ENCODE data around the gene KCTD15.

The KCTD15 gene

DNA sequence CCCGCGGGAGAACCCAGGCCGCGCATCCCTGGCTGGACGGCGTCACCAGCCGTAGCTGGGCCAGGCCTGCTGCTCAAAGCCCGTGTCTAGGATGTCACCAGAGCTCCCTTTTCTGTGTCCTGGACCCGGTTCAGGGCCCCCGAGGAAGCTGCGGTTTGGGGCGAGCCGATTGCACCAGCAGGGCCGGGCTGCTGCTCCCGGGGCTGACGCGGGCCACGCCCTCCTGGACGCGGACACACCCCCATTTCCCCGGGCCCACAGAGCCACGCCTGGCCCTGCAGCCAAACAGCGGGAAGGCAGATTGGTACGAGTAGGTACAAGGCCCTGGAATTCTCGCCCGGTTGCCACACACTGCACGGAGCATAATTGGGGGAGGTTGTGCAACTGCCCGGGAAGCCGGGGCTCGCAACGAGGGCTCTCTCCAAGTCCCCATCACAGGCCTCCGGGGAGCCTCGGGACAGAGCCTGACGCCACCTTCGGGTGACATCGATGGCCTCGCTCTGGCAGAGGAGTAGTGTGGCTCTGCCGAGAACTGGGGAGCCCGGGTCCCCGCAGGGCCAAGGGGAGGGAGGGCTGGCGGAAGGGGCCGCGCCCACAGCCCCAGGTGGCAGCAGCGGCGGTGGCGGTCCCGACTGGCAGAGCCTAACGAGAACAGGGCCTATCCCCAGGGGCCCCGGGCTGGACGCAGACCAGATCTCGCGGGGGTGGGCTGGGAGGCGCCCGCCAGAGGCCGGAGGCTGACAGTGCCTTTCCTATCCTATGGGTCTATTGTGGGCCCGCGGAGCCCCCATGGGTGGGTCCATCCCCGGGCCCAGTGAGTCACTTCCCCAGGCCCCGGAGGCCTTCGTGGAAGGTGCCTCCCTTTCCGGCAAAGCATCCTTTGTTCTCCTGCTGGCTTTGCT, 23.5 kb downstream of the KCTD15 start:
- H3K27me3 ChIP-seq (ENCODE audit: low read depth, low read length), result no peaks in the 10 kb centered on the region
- H3K27ac ChIP-seq (ENCODE audit: low read length), result no peak overlapping the region
- no peaks in the 10 kb centered on the region for H3K9me3 ChIP-seq (ENCODE audit: control insufficient read depth in 1 of 2, low read length in 2 of 2)
- peaks cover 0 to 19% of the 10 kb centered on the region in 2 donors for H3K4me1 ChIP-seq (ENCODE audit: control insufficient read depth in 1 of 2, insufficient read depth in 2 of 2, low read length in 2 of 2)
- H3K4me3 ChIP-seq (ENCODE audit: low read depth in 1 of 2, low read length in 2 of 2), result peak overlapping the region; percentile 37 to 66
- H3K36me3 ChIP-seq (ENCODE audit: control insufficient read depth in 1 of 2, insufficient read depth in 2 of 2, low read length in 2 of 2), result no peaks in the 10 kb centered on the region

- H3K27ac ChIP-seq (ENCODE audit: low read length), result no peak overlapping the region
- H3K4me1 ChIP-seq (ENCODE audit: control insufficient read depth in 1 of 2, insufficient read depth in 2 of 2, low read length in 2 of 2), result peaks cover 0 to 19% of the 10 kb centered on the region in 2 donors
- H3K36me3 ChIP-seq (ENCODE audit: control insufficient read depth in 1 of 2, insufficient read depth in 2 of 2, low read length in 2 of 2), result no peaks in the 10 kb centered on the region
- H3K27me3 ChIP-seq (ENCODE audit: low read depth, low read length), result no peaks in the 10 kb centered on the region
- no peaks in the 10 kb centered on the region for H3K9me3 ChIP-seq (ENCODE audit: control insufficient read depth in 1 of 2, low read length in 2 of 2)
- no peak overlapping the region for H3K4me3 ChIP-seq (ENCODE audit: low read depth in 1 of 2, low read length in 2 of 2)
These were observed 25.2 kb downstream of the KCTD15 start for GRCh38 chr19:33821871-33822270.

DNA sequence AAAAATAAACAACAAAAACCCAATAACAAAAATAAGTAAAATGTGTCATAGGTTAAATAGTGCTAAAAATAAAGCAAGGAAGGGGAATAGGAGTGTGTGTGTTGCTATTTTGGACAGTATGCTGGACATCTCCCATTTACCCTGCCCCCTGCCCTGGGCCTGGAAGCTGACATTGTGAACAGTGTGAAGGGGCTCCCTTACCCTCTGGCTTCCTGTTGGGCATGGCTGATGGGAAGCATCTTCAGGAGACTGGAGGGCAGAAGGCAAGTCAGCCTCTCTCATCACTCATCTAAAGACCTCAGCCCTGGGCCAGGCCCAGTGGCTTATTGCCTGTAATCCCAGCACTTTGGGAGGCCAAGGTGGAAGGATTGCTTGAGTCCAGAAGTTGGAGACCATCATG, 26.7 kb downstream of the KCTD15 start:
- no peak overlapping the region for H3K27ac ChIP-seq (ENCODE audit: low read length)
- no peaks in the 10 kb centered on the region for H3K9me3 ChIP-seq (ENCODE audit: control insufficient read depth in 1 of 2, low read length in 2 of 2)
- H3K27me3 ChIP-seq (ENCODE audit: low read depth, low read length), result no peaks in the 10 kb centered on the region
- no peak overlapping the region for H3K4me3 ChIP-seq (ENCODE audit: low read depth in 1 of 2, low read length in 2 of 2)
- peaks cover 0 to 19% of the 10 kb centered on the region in 2 donors for H3K4me1 ChIP-seq (ENCODE audit: control insufficient read depth in 1 of 2, insufficient read depth in 2 of 2, low read length in 2 of 2)
- no peaks in the 10 kb centered on the region for H3K36me3 ChIP-seq (ENCODE audit: control insufficient read depth in 1 of 2, insufficient read depth in 2 of 2, low read length in 2 of 2)

GRCh38 chr19:33825556-33825955, 28.9 kb downstream of the KCTD15 start:
- no peaks in the 10 kb centered on the region for H3K27me3 ChIP-seq (ENCODE audit: low read depth, low read length)
- H3K36me3 ChIP-seq (ENCODE audit: control insufficient read depth in 1 of 2, insufficient read depth in 2 of 2, low read length in 2 of 2), result no peaks in the 10 kb centered on the region
- H3K4me1 ChIP-seq (ENCODE audit: control insufficient read depth in 1 of 2, insufficient read depth in 2 of 2, low read length in 2 of 2), result peaks cover 0 to 5% of the 10 kb centered on the region in 2 donors
- H3K27ac ChIP-seq (ENCODE audit: low read length), result no peak overlapping the region
- H3K9me3 ChIP-seq (ENCODE audit: control insufficient read depth in 1 of 2, low read length in 2 of 2), result no peaks in the 10 kb centered on the region
- H3K4me3 ChIP-seq (ENCODE audit: low read depth in 1 of 2, low read length in 2 of 2), result no peak overlapping the region

GRCh38 chr19:33826521-33826920, 29.9 kb downstream of the KCTD15 start:
- Histone ChIP-seq H3K27ac (ENCODE audit: low read length) (no peak overlapping the region), H3K36me3 (ENCODE audit: control insufficient read depth in 1 of 2, insufficient read depth in 2 of 2, low read length in 2 of 2) (no peaks in the 10 kb centered on the region)

DNA sequence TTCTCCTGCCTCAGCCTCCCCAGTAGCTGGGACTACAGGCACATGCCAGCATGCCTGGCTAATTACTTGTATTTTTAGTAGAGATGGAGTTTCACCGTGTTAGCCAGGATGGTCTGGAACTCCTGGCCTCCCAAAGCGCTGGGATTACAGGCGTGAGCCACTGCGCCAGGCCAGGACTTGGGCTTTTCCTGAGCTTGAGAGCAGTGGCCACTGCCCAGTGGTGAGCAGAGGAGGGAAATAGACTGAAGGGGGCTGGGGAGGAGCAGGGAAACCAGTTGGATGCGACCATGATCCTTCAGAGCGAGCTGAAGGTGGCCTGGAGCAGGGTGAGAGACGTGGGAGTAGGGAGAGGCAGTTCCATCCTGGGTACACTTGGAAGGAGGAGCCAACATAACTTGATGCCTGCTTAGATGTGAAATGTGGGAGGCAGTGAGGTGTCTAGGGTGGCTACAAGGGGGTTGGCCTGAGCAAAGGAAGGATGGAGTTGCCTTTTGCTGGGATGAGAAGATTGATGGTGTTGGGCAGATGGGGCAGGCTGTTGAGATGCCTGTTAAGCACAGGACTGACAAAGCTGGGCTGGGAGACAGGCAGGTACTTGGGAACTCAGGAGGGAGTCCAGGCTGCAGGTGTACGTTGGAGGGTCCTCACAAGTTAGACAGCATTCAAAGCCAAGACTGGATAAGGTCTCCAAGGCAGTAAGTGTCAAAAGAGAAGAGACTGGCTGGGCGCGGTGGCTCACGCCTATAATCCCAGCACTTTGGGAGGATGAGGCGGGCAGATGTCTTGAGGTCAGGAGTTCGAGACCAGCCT, 31.8 kb downstream of the KCTD15 start:
- Histone ChIP-seq H3K36me3 (ENCODE audit: control insufficient read depth in 1 of 2, insufficient read depth in 2 of 2, low read length in 2 of 2) (no peaks in the 10 kb centered on the region), H3K4me1 (ENCODE audit: control insufficient read depth in 1 of 2, insufficient read depth in 2 of 2, low read length in 2 of 2) (no peaks in the 10 kb centered on the region), H3K4me3 (ENCODE audit: low read depth in 1 of 2, low read length in 2 of 2) (no peak overlapping the region), H3K27me3 (ENCODE audit: low read depth, low read length) (no peaks in the 10 kb centered on the region), H3K9me3 (ENCODE audit: control insufficient read depth in 1 of 2, low read length in 2 of 2) (no peaks in the 10 kb centered on the region), H3K27ac (ENCODE audit: low read length) (no peak overlapping the region)

More at GRCh38 chr19:33826521-33826920, 29.9 kb downstream of the KCTD15 start:
- no peaks in the 10 kb centered on the region for H3K27me3 ChIP-seq (ENCODE audit: low read depth, low read length)
- no peak overlapping the region for H3K4me3 ChIP-seq (ENCODE audit: low read depth in 1 of 2, low read length in 2 of 2)
- no peaks in the 10 kb centered on the region for H3K9me3 ChIP-seq (ENCODE audit: control insufficient read depth in 1 of 2, low read length in 2 of 2)
- no peaks in the 10 kb centered on the region for H3K4me1 ChIP-seq (ENCODE audit: control insufficient read depth in 1 of 2, insufficient read depth in 2 of 2, low read length in 2 of 2)

GRCh38 chr19:33830264-33830663, 33.6 kb downstream of the KCTD15 start:
- Histone ChIP-seq H3K27me3 (ENCODE audit: low read depth, low read length) (no peaks in the 10 kb centered on the region), H3K4me3 (ENCODE audit: low read depth in 1 of 2, low read length in 2 of 2) (no peak overlapping the region), H3K27ac (ENCODE audit: low read length) (no peak overlapping the region), H3K9me3 (ENCODE audit: control insufficient read depth in 1 of 2, low read length in 2 of 2) (no peaks in the 10 kb centered on the region), H3K4me1 (ENCODE audit: control insufficient read depth in 1 of 2, insufficient read depth in 2 of 2, low read length in 2 of 2) (no peaks in the 10 kb centered on the region), H3K36me3 (ENCODE audit: control insufficient read depth in 1 of 2, insufficient read depth in 2 of 2, low read length in 2 of 2) (no peaks in the 10 kb centered on the region)

DNA sequence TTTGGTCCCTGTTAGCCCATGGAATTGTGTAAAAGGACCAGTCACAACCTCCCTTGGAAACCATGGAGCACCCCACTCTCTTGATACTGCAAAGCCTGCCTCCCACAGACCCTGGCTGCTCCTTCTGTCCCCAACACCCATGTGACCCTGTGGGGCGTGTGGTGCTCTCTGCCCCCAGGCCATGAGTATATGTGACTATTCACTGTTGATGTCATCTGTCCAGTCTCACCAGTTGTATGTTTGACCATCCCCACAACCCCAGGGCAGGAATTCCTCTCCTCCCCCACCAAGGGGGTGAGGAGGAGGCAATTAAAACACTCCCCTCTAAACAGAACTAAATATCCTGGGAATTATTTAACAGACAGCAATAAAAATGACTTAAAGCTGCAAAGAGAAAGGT, 35.2 kb downstream of the KCTD15 start:
- Histone ChIP-seq H3K27ac (ENCODE audit: low read length) (no peak overlapping the region), H3K4me3 (ENCODE audit: low read depth in 1 of 2, low read length in 2 of 2) (no peak overlapping the region), H3K4me1 (ENCODE audit: control insufficient read depth in 1 of 2, insufficient read depth in 2 of 2, low read length in 2 of 2) (no peaks in the 10 kb centered on the region), H3K36me3 (ENCODE audit: control insufficient read depth in 1 of 2, insufficient read depth in 2 of 2, low read length in 2 of 2) (no peaks in the 10 kb centered on the region), H3K27me3 (ENCODE audit: low read depth, low read length) (no peaks in the 10 kb centered on the region), H3K9me3 (ENCODE audit: control insufficient read depth in 1 of 2, low read length in 2 of 2) (no peaks in the 10 kb centered on the region)

GRCh38 chr19:33832633-33833032, 36.0 kb downstream of the KCTD15 start:
- Histone ChIP-seq H3K36me3 (ENCODE audit: control insufficient read depth in 1 of 2, insufficient read depth in 2 of 2, low read length in 2 of 2) (no peaks in the 10 kb centered on the region), H3K4me3 (ENCODE audit: low read depth in 1 of 2, low read length in 2 of 2) (no peak overlapping the region), H3K4me1 (ENCODE audit: control insufficient read depth in 1 of 2, insufficient read depth in 2 of 2, low read length in 2 of 2) (no peaks in the 10 kb centered on the region)

DNA sequence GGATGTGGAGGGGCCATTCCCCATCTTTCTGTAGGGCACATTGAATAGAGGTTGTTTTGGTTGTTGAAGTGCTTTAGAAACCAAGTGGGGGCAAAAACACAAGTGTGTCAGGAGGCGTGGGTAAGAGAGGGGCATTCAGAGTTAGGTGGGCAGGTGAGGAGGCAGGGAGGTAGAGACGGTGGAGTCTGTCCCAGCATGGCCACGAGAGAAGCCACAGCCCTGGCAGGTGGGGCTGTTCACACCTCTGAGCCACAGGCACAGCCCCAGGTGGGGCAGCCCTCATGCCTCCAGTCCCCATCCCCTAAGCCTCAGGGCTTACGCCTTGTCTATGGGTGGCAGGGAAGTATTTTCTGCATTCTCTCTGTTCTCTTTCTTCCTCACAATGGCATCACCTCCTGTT, 43.7 kb downstream of the KCTD15 start:
- no peaks in the 10 kb centered on the region for H3K36me3 ChIP-seq (ENCODE audit: control insufficient read depth in 1 of 2, insufficient read depth in 2 of 2, low read length in 2 of 2)
- H3K9me3 ChIP-seq (ENCODE audit: control insufficient read depth in 1 of 2, low read length in 2 of 2), result no peaks in the 10 kb centered on the region

More at GRCh38 chr19:33832633-33833032, 36.0 kb downstream of the KCTD15 start:
- no peaks in the 10 kb centered on the region for H3K27me3 ChIP-seq (ENCODE audit: low read depth, low read length)
- H3K9me3 ChIP-seq (ENCODE audit: control insufficient read depth in 1 of 2, low read length in 2 of 2), result no peaks in the 10 kb centered on the region
- no peak overlapping the region for H3K27ac ChIP-seq (ENCODE audit: low read length)

GRCh38 chr19:33840783-33841182, 44.1 kb downstream of the KCTD15 start:
- Histone ChIP-seq H3K36me3 (ENCODE audit: control insufficient read depth in 1 of 2, insufficient read depth in 2 of 2, low read length in 2 of 2) (no peaks in the 10 kb centered on the region), H3K27ac (ENCODE audit: low read length) (no peak overlapping the region), H3K27me3 (ENCODE audit: low read depth, low read length) (no peaks in the 10 kb centered on the region), H3K4me1 (ENCODE audit: control insufficient read depth in 1 of 2, insufficient read depth in 2 of 2, low read length in 2 of 2) (no peaks in the 10 kb centered on the region), H3K9me3 (ENCODE audit: control insufficient read depth in 1 of 2, low read length in 2 of 2) (no peaks in the 10 kb centered on the region), H3K4me3 (ENCODE audit: low read depth in 1 of 2, low read length in 2 of 2) (no peak overlapping the region)

More for the DNA sequence above, 43.7 kb downstream of the KCTD15 start:
- Histone ChIP-seq H3K4me1 (ENCODE audit: control insufficient read depth in 1 of 2, insufficient read depth in 2 of 2, low read length in 2 of 2) (no peaks in the 10 kb centered on the region), H3K27me3 (ENCODE audit: low read depth, low read length) (no peaks in the 10 kb centered on the region), H3K27ac (ENCODE audit: low read length) (no peak overlapping the region), H3K4me3 (ENCODE audit: low read depth in 1 of 2, low read length in 2 of 2) (no peak overlapping the region)

Measured in muscle layer of duodenum (tissue), 2 donors.